GM19043 (cell line): ENCODE measurements around the gene BCOR.

ENCODE experiments used
- ATAC-seq: cut with Tn5 transposase; IDR thresholded peaks from one replicate; pipeline ENCODE4 v1.9.1; 2021; ENCODE audit warnings: low read depth; ENCODE audit not compliant: unreplicated experiment

The BCOR gene

GRCh38 chrX:40099055-40099958 is 1.5 kb upstream of the BCOR start:
- ATAC-seq = peak; percentile 44

GRCh38 chrX:40098264-40099054 is 701 bp upstream of the BCOR start:
- ATAC-seq = no peak

GRCh38 chrX:40097141-40097503 is 636 bp downstream of the BCOR start:
- no peak for ATAC-seq

GRCh38 chrX:40096395-40097091 is 1.2 kb downstream of the BCOR start:
- no peak for ATAC-seq

GRCh38 chrX:40095583-40096394 is 2.0 kb downstream of the BCOR start:
- no peak for ATAC-seq

GRCh38 chrX:40094900-40095582 is 2.7 kb downstream of the BCOR start:
- ATAC-seq = no peak

GRCh38 chrX:40094041-40094899 is 3.5 kb downstream of the BCOR start:
- ATAC-seq = no peak

- no peak for ATAC-seq
Observed at GRCh38 chrX:40093586-40093985, 4.2 kb downstream of the BCOR start.

GRCh38 chrX:40092808-40093435 is 4.8 kb downstream of the BCOR start:
- no peak for ATAC-seq

GRCh38 chrX:40091691-40092421 is 5.9 kb downstream of the BCOR start:
- no peak for ATAC-seq

- ATAC-seq = no peak
Observed at GRCh38 chrX:40090961-40091360, 6.8 kb downstream of the BCOR start.

- no peak for ATAC-seq
Observed at GRCh38 chrX:40090050-40090804, 7.5 kb downstream of the BCOR start.

- no peak for ATAC-seq
Observed at GRCh38 chrX:40088803-40089540, 8.8 kb downstream of the BCOR start.

GRCh38 chrX:40088299-40088625 is 9.5 kb downstream of the BCOR start:
- no peak for ATAC-seq

- ATAC-seq = no peak
Observed at GRCh38 chrX:40087425-40088298, 10.1 kb downstream of the BCOR start.
